SH-SY5Y (cell line): ENCODE measurements around the gene COX7A2L.

Experiments
- GATA2 ChIP-seq: IDR thresholded peaks from 2 replicates; pipeline ENCODE4 v1.6.1; 2011; ENCODE audit warnings: mild to moderate bottlenecking, low read depth, low read length
- GATA3 ChIP-seq: IDR thresholded peaks from 2 replicates; pipeline ENCODE4 v1.6.1; 2011; ENCODE audit warnings: low read depth, mild to moderate bottlenecking, low read length, moderate library complexity

Gene COX7A2L

GRCh38 chr2:42316910-42317309 is 44.1 kb downstream of the COX7A2L start:
- TF ChIP-seq GATA3 (no peak), GATA2 (no peak)

GRCh38 chr2:42315844-42316470 is 45.1 kb downstream of the COX7A2L start:
- TF ChIP-seq GATA3 (no peak), GATA2 (no peak)

- no peak for TF ChIP-seq GATA3
- no peak for TF ChIP-seq GATA2
Observed at GRCh38 chr2:42314892-42315468, 46.0 kb downstream of the COX7A2L start.

GRCh38 chr2:42312106-42312505 is 48.9 kb downstream of the COX7A2L start:
- TF ChIP-seq GATA2 (no peak), GATA3 (no peak)

DNA sequence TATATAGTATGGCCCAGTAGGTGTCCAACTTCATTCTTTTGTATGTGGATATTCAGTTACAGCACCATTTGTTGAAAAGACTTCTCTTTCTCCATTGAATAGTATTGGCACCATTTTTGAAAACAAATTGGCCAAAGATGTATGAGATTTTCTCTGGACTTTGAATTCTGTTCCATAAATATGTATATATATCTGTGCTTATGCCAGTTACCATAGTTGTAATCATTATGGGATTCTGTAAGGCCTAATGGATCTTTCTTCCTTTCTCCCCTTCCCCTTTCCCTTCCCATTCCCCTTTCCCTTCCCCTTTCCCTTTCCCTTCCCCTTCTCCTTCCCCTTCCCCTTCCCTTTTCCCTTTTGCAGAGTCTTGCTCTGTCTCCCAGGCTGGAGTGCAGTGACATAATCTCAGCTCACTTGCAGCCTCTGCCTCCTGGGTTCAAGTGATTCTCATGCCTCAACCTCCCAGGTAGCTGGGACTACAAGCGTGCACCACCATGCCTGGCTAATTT is 51.0 kb downstream of the COX7A2L start:
- TF ChIP-seq GATA2 (no peak), GATA3 (no peak)

- TF ChIP-seq GATA3 = no peak
- no peak for TF ChIP-seq GATA2
Observed at GRCh38 chr2:42309366-42309765, 51.7 kb downstream of the COX7A2L start.

DNA sequence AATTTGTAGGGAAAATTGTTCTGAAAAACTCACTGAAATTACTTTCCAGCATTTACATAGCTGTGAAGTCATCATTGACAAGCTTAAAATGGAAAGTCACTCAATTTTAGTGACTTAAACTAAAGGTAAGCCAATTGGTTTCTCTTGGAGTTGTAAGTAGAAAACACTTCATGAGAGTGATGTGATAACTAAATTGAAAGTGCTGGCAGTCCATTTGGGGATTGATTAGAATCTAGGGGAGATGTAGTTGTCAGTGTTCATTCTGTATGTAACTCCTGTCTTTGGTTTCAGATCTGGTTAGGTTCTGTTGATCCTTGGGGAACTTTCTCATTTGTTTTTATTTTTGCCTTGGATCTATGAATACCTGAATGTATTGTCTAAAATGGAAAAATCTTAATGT is 53.8 kb downstream of the COX7A2L start:
- TF ChIP-seq GATA2 (no peak), GATA3 (no peak)

DNA sequence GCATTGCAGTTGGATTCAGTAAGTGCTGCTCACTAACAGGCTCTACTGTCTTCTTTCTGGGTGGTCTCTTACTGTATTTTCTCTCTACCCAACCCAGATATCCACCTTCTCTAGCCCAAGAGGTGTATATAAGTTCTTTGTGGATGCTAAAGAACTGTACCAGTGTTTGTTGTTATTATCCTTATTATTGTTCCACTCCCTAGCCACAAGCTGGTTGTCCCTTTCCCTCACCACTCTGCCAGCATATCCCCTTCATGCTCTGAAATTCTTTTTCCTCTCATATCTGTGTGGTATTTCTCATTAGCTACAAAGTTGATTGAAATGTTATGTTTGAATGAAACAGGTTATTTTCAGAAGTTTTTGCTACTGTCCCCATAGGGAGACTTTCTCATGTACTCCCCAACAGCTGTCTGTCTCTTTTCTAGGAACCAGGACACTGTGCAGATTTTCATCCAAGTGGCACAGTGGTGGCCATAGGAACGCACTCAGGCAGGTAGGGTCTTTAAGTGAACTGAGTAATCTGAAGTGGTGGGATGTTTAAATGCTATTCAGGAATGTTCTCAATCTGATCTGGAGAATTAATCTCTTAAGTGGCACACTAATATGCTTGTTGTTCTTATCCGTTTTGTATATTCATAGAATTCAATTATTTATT is 56.8 kb downstream of the COX7A2L start:
- TF ChIP-seq GATA2 = no peak
- no peak for TF ChIP-seq GATA3

DNA sequence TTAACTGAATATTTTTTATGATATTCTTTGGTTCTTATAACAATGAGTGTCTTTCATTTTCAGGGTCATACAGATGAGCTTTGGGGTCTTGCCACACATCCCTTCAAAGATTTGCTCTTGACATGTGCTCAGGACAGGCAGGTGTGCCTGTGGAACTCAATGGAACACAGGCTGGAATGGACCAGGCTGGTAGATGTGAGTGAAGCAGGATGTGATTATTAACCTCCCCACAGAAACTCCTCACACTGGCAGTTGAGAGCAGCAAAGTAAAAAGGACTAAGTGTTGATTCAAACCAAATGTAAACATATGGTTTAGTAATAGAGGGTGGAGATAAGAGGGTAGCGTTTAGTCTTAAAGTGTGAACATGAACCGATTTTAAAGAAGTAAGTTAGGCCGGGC is 57.8 kb downstream of the COX7A2L start:
- TF ChIP-seq GATA2 = no peak
- TF ChIP-seq GATA3 = no peak

DNA sequence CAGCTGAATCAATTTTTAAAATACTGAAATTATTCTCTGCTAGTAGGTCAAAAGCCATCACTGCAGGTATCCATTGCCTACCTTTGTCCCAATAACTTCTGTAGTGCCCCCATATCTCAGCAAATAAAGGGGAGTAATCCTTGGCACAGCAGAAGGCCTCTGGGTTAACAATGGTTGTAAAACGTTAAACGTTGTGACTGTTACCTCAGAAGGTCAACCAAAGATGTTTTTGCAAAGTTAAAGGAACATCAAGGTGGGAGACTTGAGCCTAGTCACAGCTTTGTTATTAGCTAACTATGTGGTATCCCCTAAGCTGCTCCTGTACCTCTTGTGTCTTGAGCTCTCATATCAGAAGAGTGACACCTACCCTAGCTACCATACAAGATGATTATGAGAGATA is 60.5 kb downstream of the COX7A2L start:
- TF ChIP-seq GATA3 = no peak
- no peak for TF ChIP-seq GATA2
